Mesendoderm (in vitro differentiated cells): ENCODE results near the gene RALGPS1.

ENCODE experiments used
- DNase-seq: peaks from one replicate; pipeline ENCODE4 v3.0.0; 2013
- H2AK5ac ChIP-seq: 2 replicates; pipeline ENCODE4 v1.6.1; 2013; ENCODE audit warnings: low read length, inconsistent platforms
- H2BK120ac ChIP-seq: 2 replicates; pipeline ENCODE4 v1.6.1; 2013; ENCODE audit warnings: low read depth, mild to moderate bottlenecking, low read length, moderate library complexity, mixed read lengths
- H2BK15ac ChIP-seq: replicated peaks from 2 replicates; pipeline ENCODE4 v1.6.1; 2013; ENCODE audit warnings: low read depth, mild to moderate bottlenecking, moderate library complexity
- H2BK5ac ChIP-seq: 2 replicates; pipeline ENCODE4 v1.6.1; 2013; ENCODE audit warnings: low read length, inconsistent platforms
- H3K18ac ChIP-seq: 2 replicates; pipeline ENCODE4 v1.6.1; 2013; ENCODE audit warnings: mild to moderate bottlenecking, low read length, mixed read lengths
- H3K23ac ChIP-seq: one replicate; pipeline ENCODE4 v1.6.1; 2013; ENCODE audit warnings: low read length
- H3K27ac ChIP-seq: 2 replicates; pipeline ENCODE4 v1.5.1; 2013; ENCODE audit warnings: low read depth, mild to moderate bottlenecking, inconsistent platforms, low read length, moderate library complexity
- H3K27me3 ChIP-seq: 2 replicates; pipeline ENCODE4 v1.6.1; 2013; ENCODE audit warnings: low read length, control low read depth, mild to moderate bottlenecking, inconsistent platforms; ENCODE audit not compliant: insufficient read depth, poor library complexity
- H3K36me3 ChIP-seq: 2 replicates; pipeline ENCODE4 v1.6.1; 2013; ENCODE audit warnings: low read length, inconsistent platforms; ENCODE audit not compliant: control insufficient read depth, insufficient read depth
- H3K4ac ChIP-seq: one replicate; pipeline ENCODE4 v1.6.1; 2013; ENCODE audit warnings: low read depth, mild to moderate bottlenecking, low read length, moderate library complexity
- H3K4me1 ChIP-seq: 2 replicates; pipeline ENCODE4 v1.6.1; 2013; ENCODE audit warnings: low read depth, low read length, inconsistent platforms; ENCODE audit not compliant: control insufficient read depth
- H3K4me2 ChIP-seq: 2 replicates; pipeline ENCODE4 v1.6.1; 2013; ENCODE audit warnings: low read length
- H3K4me3 ChIP-seq: 2 replicates; pipeline ENCODE4 v1.5.1; 2013; ENCODE audit warnings: mild to moderate bottlenecking, low read length
- H3K56ac ChIP-seq: one replicate; pipeline ENCODE4 v1.6.1; 2013; ENCODE audit warnings: low read length
- H3K79me1 ChIP-seq: 2 replicates; pipeline ENCODE4 v1.6.1; 2013; ENCODE audit warnings: low read length, inconsistent platforms
- H3K79me2 ChIP-seq: 2 replicates; pipeline ENCODE4 v1.6.1; 2013; ENCODE audit warnings: mild to moderate bottlenecking, low read length; ENCODE audit not compliant: control insufficient read depth, insufficient read depth
- H3K9ac ChIP-seq: 2 replicates; pipeline ENCODE4 v1.6.1; 2013; ENCODE audit warnings: low read length, inconsistent platforms
- H4K5ac ChIP-seq: one replicate; pipeline ENCODE4 v1.6.1; 2013; ENCODE audit warnings: low read length
- H4K8ac ChIP-seq: one replicate; pipeline ENCODE4 v1.6.1; 2013; ENCODE audit warnings: low read depth, mild to moderate bottlenecking, control low read depth, low read length, moderate library complexity
- WGBS: extraction: QIAGEN DNeasy Blood & Tissue Kit; methylation state at CpG from one replicate; pipeline ENCODE4 v1.1.7; 2013; ENCODE audit warnings: low lambda C conversion rate, missing lambda C conversion rate; ENCODE audit not compliant: insufficient coverage; ENCODE audit errors: extremely low coverage; 5-methylcytosine and 5-hydroxymethylcytosine counted together

RALGPS1 gene

DNA sequence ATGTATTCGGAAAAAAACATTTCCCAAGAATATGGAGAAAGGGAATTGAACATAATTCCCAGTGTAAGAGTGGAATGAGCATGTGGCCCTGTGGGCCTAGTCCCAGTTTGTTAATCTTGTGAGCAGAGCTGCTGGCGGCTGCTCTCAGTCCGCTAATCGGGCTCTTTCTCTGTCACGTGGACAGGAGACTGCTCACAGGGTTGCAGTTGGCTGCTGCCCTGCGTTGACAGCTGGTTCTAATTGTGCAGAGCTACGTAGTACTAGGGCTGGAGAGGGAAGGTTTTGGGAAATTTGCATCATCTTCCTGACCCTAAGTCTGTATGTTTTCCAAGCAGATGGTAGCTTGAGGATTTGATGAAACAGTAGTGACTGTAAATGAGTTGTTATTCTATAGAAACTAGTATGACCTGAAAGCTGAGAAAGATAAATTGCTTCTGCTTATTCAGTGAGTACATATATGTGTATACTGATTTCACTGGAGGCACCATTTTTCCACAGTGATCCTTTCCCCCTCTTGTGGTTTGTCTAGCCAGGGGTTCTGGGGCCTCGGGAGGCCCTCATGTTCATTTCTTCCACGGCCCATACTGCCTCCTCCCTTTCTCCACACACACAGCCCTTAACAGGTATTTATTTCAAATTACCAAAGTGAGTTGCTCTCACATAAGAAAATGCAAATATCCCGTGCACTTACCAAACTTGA is 107.2 kb downstream of the RALGPS1 start:
- no peak overlapping the region for H2BK120ac ChIP-seq
- H4K5ac ChIP-seq, result no peak overlapping the region
- no peaks in the 10 kb centered on the region for H3K79me2 ChIP-seq
- no peak overlapping the region for H3K9ac ChIP-seq
- H3K18ac ChIP-seq, result no peak overlapping the region
- no peaks in the 10 kb centered on the region for H3K79me1 ChIP-seq
- no peaks in the 10 kb centered on the region for H3K4me1 ChIP-seq
- H2BK5ac ChIP-seq, result no peak overlapping the region
- H4K8ac ChIP-seq, result no peak overlapping the region
- no peak overlapping the region for H2AK5ac ChIP-seq
- H3K27me3 ChIP-seq, result no peaks in the 10 kb centered on the region
- no peak for DNase-seq
- no peak overlapping the region for H3K56ac ChIP-seq
- no CpG with 5 or more reads among the region's 10 CpGs for WGBS
- no peak overlapping the region for H3K4me3 ChIP-seq
- H3K27ac ChIP-seq, result no peak overlapping the region
- H3K4ac ChIP-seq, result no peak overlapping the region
- no peak overlapping the region for H3K4me2 ChIP-seq
- no peaks in the 10 kb centered on the region for H3K36me3 ChIP-seq
- H2BK15ac ChIP-seq, result no peak overlapping the region
- H3K23ac ChIP-seq, result no peak overlapping the region

DNA sequence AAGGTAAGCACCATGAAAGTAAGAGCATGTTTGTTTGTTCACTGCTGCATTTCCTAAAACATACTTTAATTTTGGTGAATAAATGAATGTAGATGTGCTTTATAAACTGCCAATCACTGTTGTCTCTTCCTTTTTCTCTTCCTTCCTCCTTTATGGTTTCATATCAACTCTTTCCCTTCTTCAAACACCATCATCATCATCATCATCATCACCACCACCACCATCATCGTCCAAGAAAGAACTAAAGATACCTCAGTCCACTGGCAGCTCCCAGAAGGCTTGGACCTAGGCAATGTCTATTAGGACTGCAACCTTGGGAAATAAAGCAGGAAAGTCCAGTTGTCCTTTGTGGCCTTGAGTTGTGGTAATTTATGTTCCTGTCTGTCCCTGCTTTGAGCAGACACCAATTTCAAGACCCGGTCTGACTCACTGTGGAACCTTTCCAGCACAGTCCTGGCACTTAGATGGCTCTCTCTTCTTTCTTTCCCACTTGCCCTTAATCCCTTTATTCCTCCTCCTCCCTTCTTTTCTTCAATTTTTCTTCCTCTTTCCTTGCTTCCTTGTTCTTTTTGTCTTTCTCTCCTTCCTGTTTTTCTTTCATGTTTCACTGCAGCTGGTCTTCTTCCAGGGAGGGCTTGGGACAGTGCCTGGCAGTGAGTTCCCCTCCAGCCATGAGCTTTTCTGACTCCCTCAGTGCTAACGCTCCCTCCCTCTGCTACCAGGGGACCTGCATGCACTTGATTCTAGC is 108.5 kb downstream of the RALGPS1 start:
- H3K27me3 ChIP-seq, result no peaks in the 10 kb centered on the region
- no peak overlapping the region for H3K4me2 ChIP-seq
- peaks cover 4% of the 10 kb centered on the region for H3K4me1 ChIP-seq
- H2BK120ac ChIP-seq, result no peak overlapping the region
- no peak overlapping the region for H3K23ac ChIP-seq
- no peak for DNase-seq
- H3K4ac ChIP-seq, result no peak overlapping the region
- H3K79me2 ChIP-seq, result no peaks in the 10 kb centered on the region
- H2AK5ac ChIP-seq, result no peak overlapping the region
- H2BK5ac ChIP-seq, result no peak overlapping the region
- no peak overlapping the region for H2BK15ac ChIP-seq
- H3K27ac ChIP-seq, result no peak overlapping the region
- WGBS, result 100% methylated on average over 1 of the region's 3 CpGs
- H3K56ac ChIP-seq, result no peak overlapping the region
- H4K8ac ChIP-seq, result no peak overlapping the region
- H4K5ac ChIP-seq, result no peak overlapping the region
- no peak overlapping the region for H3K18ac ChIP-seq
- H3K79me1 ChIP-seq, result no peaks in the 10 kb centered on the region
- H3K4me3 ChIP-seq, result no peak overlapping the region
- H3K9ac ChIP-seq, result no peak overlapping the region
- H3K36me3 ChIP-seq, result no peaks in the 10 kb centered on the region

DNA sequence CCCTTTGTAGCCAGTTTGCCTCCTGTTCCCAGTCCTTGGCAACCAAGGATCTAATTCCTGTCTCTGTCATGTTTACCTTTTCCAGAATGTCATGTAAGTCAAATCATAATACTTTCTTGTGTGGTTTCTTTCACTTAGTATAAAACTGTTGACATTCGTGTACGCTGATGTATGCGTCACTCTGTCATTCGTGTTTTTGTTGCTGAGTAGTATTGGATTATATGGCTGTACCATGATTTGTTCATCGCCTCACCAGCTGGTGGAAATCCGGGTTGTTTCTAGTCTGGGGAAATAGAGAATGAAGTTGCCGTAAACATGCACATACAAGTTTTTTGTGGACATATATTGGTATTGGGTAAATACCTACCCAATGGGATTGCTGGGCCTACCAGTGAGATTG is 110.5 kb downstream of the RALGPS1 start:
- Histone ChIP-seq H3K56ac (no peak overlapping the region), H3K4me1 (peaks cover 4% of the 10 kb centered on the region), H3K4me3 (no peak overlapping the region), H3K79me2 (no peaks in the 10 kb centered on the region), H3K27me3 (no peaks in the 10 kb centered on the region), H4K5ac (no peak overlapping the region), H2AK5ac (no peak overlapping the region), H2BK120ac (no peak overlapping the region), H3K27ac (no peak overlapping the region), H3K79me1 (no peaks in the 10 kb centered on the region), H3K9ac (no peak overlapping the region), H2BK5ac (no peak overlapping the region), H3K23ac (no peak overlapping the region), H2BK15ac (no peak overlapping the region), H3K18ac (no peak overlapping the region), H3K36me3 (no peaks in the 10 kb centered on the region), H4K8ac (no peak overlapping the region), H3K4me2 (no peak overlapping the region), H3K4ac (no peak overlapping the region)
- no CpG with 5 or more reads among the region's 7 CpGs for WGBS
- DNase-seq, result no peak

DNA sequence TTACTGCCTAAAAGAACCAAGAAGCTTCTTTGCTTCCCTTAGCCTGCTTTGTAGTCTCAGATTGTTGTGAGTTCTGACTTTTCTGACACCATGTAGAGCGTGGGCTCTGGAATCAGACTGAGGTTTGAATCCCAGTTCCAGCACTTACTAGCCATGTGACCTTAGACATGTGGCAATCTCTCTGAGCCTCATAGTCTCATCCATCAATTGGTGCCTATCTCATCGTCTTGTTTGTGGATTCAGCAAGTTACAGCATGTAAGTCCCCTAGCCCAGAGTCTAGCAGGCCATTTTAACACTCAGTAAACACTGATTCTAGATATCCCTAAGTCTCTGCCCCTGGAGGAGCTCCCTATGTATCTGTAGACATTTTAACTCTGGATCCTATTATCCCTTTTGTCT is 113.1 kb downstream of the RALGPS1 start:
- Histone ChIP-seq H3K56ac (peak overlapping the region; percentile 17), H3K4ac (no peak overlapping the region), H3K79me2 (no peaks in the 10 kb centered on the region), H2BK15ac (no peak overlapping the region), H3K4me3 (no peak overlapping the region), H2BK5ac (no peak overlapping the region), H3K36me3 (no peaks in the 10 kb centered on the region), H3K27me3 (no peaks in the 10 kb centered on the region), H2BK120ac (no peak overlapping the region), H3K4me2 (no peak overlapping the region), H2AK5ac (no peak overlapping the region), H3K18ac (no peak overlapping the region), H3K79me1 (no peaks in the 10 kb centered on the region), H3K9ac (no peak overlapping the region), H3K23ac (no peak overlapping the region), H4K5ac (no peak overlapping the region), H3K27ac (no peak overlapping the region), H4K8ac (no peak overlapping the region), H3K4me1 (peaks cover 4% of the 10 kb centered on the region)
- peak; percentile 84 for DNase-seq
- WGBS, result no CpG with 5 or more reads among the region's 2 CpGs

DNA sequence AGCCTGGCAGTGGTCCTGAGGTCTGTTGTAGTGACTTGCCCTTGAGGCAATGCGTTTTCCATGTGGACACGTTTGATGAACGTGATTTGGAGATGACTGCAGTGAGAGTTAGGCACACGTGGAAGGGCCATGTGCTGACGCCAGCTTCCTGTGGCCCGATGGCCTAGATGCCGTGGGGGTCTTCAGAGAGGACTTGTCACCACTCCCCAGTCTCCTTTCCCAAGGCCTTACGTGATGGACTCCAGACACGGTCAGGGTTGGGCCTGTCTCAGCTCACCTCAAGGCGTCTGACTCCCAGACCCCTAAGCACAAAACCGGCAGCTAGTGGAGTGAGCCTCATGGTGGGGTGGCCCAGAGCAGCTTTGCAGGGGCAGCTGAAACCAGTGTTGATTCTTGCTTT is 115.0 kb downstream of the RALGPS1 start:
- Histone ChIP-seq H3K27ac (no peak overlapping the region), H3K23ac (no peak overlapping the region), H3K4ac (no peak overlapping the region), H2BK5ac (no peak overlapping the region), H3K36me3 (no peaks in the 10 kb centered on the region), H3K9ac (no peak overlapping the region), H2BK120ac (no peak overlapping the region), H3K4me3 (no peak overlapping the region), H4K8ac (no peak overlapping the region), H3K56ac (no peak overlapping the region), H3K18ac (no peak overlapping the region), H3K4me2 (no peak overlapping the region), H4K5ac (no peak overlapping the region), H3K79me1 (no peaks in the 10 kb centered on the region), H3K4me1 (peaks cover 4% of the 10 kb centered on the region), H3K79me2 (no peaks in the 10 kb centered on the region), H2BK15ac (no peak overlapping the region), H3K27me3 (no peaks in the 10 kb centered on the region), H2AK5ac (no peak overlapping the region)
- WGBS, result no CpG with 5 or more reads among the region's 11 CpGs
- DNase-seq, result no peak
